CD14-positive monocyte (primary cell): ENCODE measurements around the gene LRP1B. TPM values are rescaled to one million over a fixed set of nuclear protein-coding genes. Genes with fewer than 3 reads are reported as not detected.

Experiments used
- DNase-seq, 3 donors: peaks; one replicate each; pipeline ENCODE4 v3.0.0-alpha.2; 2011 to 2022
- H2AFZ ChIP-seq: 2 replicates; pipeline ENCODE4 v1.6.0; 2012; ENCODE audit warnings: mild to moderate bottlenecking, low read depth, low read length, inconsistent platforms; ENCODE audit not compliant: insufficient read depth, poor library complexity, severe bottlenecking
- H3K27ac ChIP-seq, 2 donors: 1 replicate in 1 of 2; 2 replicates in 1 of 2; pipeline ENCODE4 v1.5.1; 2012 to 2013; ENCODE audit warnings: low read length in 2 of 2, control low read depth in 1 of 2, inconsistent platforms in 1 of 2, low read depth in 1 of 2, mild to moderate bottlenecking in 1 of 2
- H3K27me3 ChIP-seq, 2 donors: one replicate each; pipeline versions ENCODE4 v1.6.0 to v1.6.1; 2011 to 2013; ENCODE audit warnings: low read length in 2 of 2; ENCODE audit not compliant: control insufficient read depth in 2 of 2, insufficient read depth in 2 of 2
- H3K36me3 ChIP-seq, 2 donors: replicated peaks in 1 of 2; 1 replicate in 1 of 2; 2 replicates in 1 of 2; pipeline versions ENCODE4 v1.5.1 to v1.6.1; 2012 to 2013; ENCODE audit warnings: low read length in 2 of 2, control low read depth in 1 of 2, inconsistent platforms in 1 of 2, mild to moderate bottlenecking in 1 of 2; ENCODE audit not compliant: insufficient read depth in 2 of 2, control insufficient read depth in 1 of 2
- H3K4me1 ChIP-seq, 2 donors: 1 replicate in 1 of 2; 2 replicates in 1 of 2; pipeline versions ENCODE4 v1.5.1 to v1.6.1; 2012 to 2013; ENCODE audit warnings: low read length in 2 of 2, control low read depth in 1 of 2, inconsistent platforms in 1 of 2, mild to moderate bottlenecking in 1 of 2, moderate library complexity in 1 of 2; ENCODE audit not compliant: insufficient read depth in 2 of 2, control insufficient read depth in 1 of 2
- H3K4me2 ChIP-seq: replicated peaks from 2 replicates; pipeline ENCODE3; 2012; ENCODE audit warnings: low read length, moderate library complexity, mild to moderate bottlenecking; ENCODE audit not compliant: poor library complexity, severe bottlenecking; ENCODE audit errors: extremely low read depth
- H3K4me3 ChIP-seq, 3 experiments: fragments of 200-600 bp in 1 of 3; sonication (generic) in 1 of 3; replicated peaks in 1 of 3; 1 replicate in 2 of 3; 2 replicates in 1 of 3; pipeline ENCODE4 v1.5.1; 2011 to 2013; ENCODE audit warnings: low read length in 3 of 3, mild to moderate bottlenecking in 3 of 3, control low read depth in 2 of 3, low read depth in 2 of 3, inconsistent platforms in 1 of 3, moderate library complexity in 1 of 3
- H3K79me2 ChIP-seq: 2 replicates; pipeline ENCODE4 v1.6.0; 2012; ENCODE audit warnings: mild to moderate bottlenecking, control low read depth, inconsistent platforms, low read length, moderate library complexity; ENCODE audit not compliant: insufficient read depth
- H3K9ac ChIP-seq: 2 replicates; pipeline ENCODE4 v1.6.0; 2017; ENCODE audit warnings: low read length, mild to moderate bottlenecking; ENCODE audit not compliant: insufficient read depth, poor library complexity, severe bottlenecking
- H3K9me3 ChIP-seq, 2 donors: replicated peaks in 1 of 2; 1 replicate in 1 of 2; 2 replicates in 1 of 2; pipeline versions ENCODE4 v1.5.1 to v1.6.1; 2012 to 2013; ENCODE audit warnings: low read length in 2 of 2, control low read depth in 1 of 2; ENCODE audit not compliant: control insufficient read depth in 1 of 2, insufficient read depth in 1 of 2
- H4K20me1 ChIP-seq: 2 replicates; pipeline ENCODE4 v1.6.0; 2012; ENCODE audit warnings: mild to moderate bottlenecking, low read length, control low read depth, moderate library complexity; ENCODE audit not compliant: insufficient read depth
- H3K27ac Mint-ChIP-seq, 7 donors: one replicate each; pipeline ENCODE4 v1.8.0; 2020; ENCODE audit warnings: mild to moderate bottlenecking in 7 of 7, mixed read lengths in 7 of 7, moderate library complexity in 6 of 7, inconsistent platforms in 2 of 7
- H3K27me3 Mint-ChIP-seq, 3 donors: one replicate each; pipeline ENCODE4 v1.8.0; 2021 to 2022; ENCODE audit warnings: low read depth in 3 of 3, mild to moderate bottlenecking in 3 of 3, mixed read lengths in 3 of 3, moderate library complexity in 3 of 3, inconsistent platforms in 1 of 3
- H3K36me3 Mint-ChIP-seq, 2 donors: one replicate each; pipeline ENCODE4 v1.8.0; 2020; ENCODE audit warnings: mixed read lengths in 2 of 2, inconsistent platforms in 1 of 2, mild to moderate bottlenecking in 1 of 2
- H3K4me1 Mint-ChIP-seq: one replicate; pipeline ENCODE4 v1.8.0; 2020; ENCODE audit warnings: mild to moderate bottlenecking, mixed read lengths
- H3K4me3 Mint-ChIP-seq, 2 donors: one replicate each; pipeline ENCODE4 v1.8.0; 2020; ENCODE audit warnings: mild to moderate bottlenecking in 2 of 2, mixed read lengths in 2 of 2, moderate library complexity in 1 of 2
- H3K9me3 Mint-ChIP-seq, 7 donors: one replicate each; pipeline ENCODE4 v1.8.0; 2020 to 2022; ENCODE audit warnings: mixed read lengths in 7 of 7, mild to moderate bottlenecking in 6 of 7, moderate library complexity in 6 of 7, inconsistent platforms in 2 of 7
- WGBS: methylation state at CpG from one replicate; pipeline ENCODE4 v1.1.5; 2013; ENCODE audit warnings: missing lambda C conversion rate; ENCODE audit not compliant: insufficient coverage; 5-methylcytosine and 5-hydroxymethylcytosine counted together
- intact Hi-C, 2 donors: fragments of 100-400 bp; cut with micrococcal nuclease; formaldehyde crosslinking; loops; one replicate each; pipeline versions ENCODE4 v1.15.0 to v1.15.1; 2023
- polyA plus RNA-seq, 3 donors: library from polyadenylated mRNA; depleted of rRNA in 1 of 3; unstranded in 2 of 3; stranded (reverse) in 1 of 3; fragments of 300-500 nt in 2 of 3; fragments of >200 nt in 1 of 3; fragmentation: Illumina TruSeq in 2 of 3; gene quantifications; 1 replicate in 2 of 3; 2 replicates in 1 of 3; pipeline ENCODE4 v1.2.3, GENCODE V29; 2012 to 2021
- TF ChIP-seq, protein P1 (sequence below): fragments of 200-600 bp; IDR thresholded peaks from one replicate; pipeline ENCODE4 v1.8.0; 2022; ENCODE audit warnings: antibody characterized with exemption, mild to moderate bottlenecking

LRP1B gene
- polyA plus RNA-seq, 3 donors: not detected

DNA sequence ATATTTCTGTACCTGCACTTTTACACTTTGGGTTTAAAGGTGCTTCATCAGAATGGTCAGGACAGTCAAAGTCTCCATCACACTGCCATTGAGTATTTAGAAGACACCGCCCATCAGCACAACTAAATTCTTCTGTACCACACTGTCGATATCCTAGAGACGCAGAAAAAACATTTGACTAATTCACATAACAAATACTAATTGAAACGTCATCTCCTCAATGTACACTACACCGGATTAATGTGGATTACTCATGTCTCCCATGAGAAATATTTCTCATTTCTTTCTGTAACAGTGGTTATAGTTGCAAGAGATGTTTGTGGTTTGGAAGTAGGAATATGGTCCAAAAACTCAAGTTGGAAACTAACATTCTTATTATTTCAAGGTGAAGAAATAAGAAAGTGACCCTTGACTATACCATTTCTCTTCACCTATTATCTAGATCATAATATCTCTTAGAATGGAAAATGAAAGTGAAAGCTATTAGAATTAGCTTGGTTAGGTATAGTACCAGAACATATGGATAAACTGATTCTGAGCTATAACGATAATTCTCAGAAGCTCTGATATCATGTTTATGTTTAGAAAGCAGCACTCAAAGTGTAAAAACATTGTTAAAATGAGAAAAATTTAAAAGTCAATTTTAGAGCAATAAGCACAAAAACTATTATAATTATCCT is 1627.7 kb downstream of the LRP1B start:
- TF ChIP-seq, protein P1, sequence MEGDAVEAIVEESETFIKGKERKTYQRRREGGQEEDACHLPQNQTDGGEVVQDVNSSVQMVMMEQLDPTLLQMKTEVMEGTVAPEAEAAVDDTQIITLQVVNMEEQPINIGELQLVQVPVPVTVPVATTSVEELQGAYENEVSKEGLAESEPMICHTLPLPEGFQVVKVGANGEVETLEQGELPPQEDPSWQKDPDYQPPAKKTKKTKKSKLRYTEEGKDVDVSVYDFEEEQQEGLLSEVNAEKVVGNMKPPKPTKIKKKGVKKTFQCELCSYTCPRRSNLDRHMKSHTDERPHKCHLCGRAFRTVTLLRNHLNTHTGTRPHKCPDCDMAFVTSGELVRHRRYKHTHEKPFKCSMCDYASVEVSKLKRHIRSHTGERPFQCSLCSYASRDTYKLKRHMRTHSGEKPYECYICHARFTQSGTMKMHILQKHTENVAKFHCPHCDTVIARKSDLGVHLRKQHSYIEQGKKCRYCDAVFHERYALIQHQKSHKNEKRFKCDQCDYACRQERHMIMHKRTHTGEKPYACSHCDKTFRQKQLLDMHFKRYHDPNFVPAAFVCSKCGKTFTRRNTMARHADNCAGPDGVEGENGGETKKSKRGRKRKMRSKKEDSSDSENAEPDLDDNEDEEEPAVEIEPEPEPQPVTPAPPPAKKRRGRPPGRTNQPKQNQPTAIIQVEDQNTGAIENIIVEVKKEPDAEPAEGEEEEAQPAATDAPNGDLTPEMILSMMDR: no peak
- Histone ChIP-seq H4K20me1 (no peaks in the 10 kb centered on the region), H3K27ac (no peak overlapping the region), H3K4me2 (no peak overlapping the region), H3K36me3 (no peaks in the 10 kb centered on the region), H3K4me1 (no peaks in the 10 kb centered on the region), H2AFZ (no peak overlapping the region), H3K79me2 (no peaks in the 10 kb centered on the region), H3K9me3 (no peaks in the 10 kb centered on the region), H3K27me3 (no peaks in the 10 kb centered on the region), H3K9ac (no peak overlapping the region), H3K4me3 (no peak overlapping the region)
- no peak for DNase-seq
- 94% methylated on average over 3 of the region's 6 CpGs for WGBS
- Mint-ChIP-seq H3K27ac (no peak overlapping the region), H3K36me3 (no peaks in the 10 kb centered on the region), H3K9me3 (peaks cover 0 to 2% (median 0%) of the 10 kb centered on the region in 7 donors), H3K4me3 (no peak overlapping the region), H3K27me3 (no peaks in the 10 kb centered on the region), H3K4me1 (no peaks in the 10 kb centered on the region)
- intact Hi-C loops: no loop called here

DNA sequence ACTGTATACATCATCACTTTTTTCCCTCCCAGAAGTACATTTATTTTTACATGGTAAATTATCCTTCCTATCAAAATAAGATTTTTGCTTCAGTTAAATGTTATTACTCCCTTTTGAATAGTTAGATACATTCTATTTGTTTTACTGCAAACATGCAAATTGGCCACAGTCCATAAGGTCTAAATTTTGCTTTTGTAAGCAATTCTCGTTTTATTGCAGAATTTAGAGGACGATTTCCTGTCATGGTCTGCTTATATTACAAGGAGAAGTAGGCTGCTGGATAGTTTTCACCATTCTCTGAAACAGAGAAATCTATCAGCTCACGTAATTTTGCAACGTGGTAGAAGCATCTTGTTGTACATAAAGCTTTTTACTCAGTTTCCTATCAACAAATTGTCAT is 1632.5 kb downstream of the LRP1B start:
- no peaks in the 10 kb centered on the region for H3K4me1 Mint-ChIP-seq
- no peaks in the 10 kb centered on the region for H3K36me3 Mint-ChIP-seq
- no peak overlapping the region for H3K4me2 ChIP-seq
- H3K79me2 ChIP-seq: no peaks in the 10 kb centered on the region
- no peaks in the 10 kb centered on the region for H3K4me1 ChIP-seq
- TF ChIP-seq, protein P1: no peak
- H3K9me3 Mint-ChIP-seq: peaks cover 0 to 1% (median 0%) of the 10 kb centered on the region in 7 donors
- no CpG with 5 or more reads among the region's 4 CpGs for WGBS
- no peak overlapping the region for H3K4me3 Mint-ChIP-seq
- H3K27ac Mint-ChIP-seq: no peak overlapping the region
- no peak overlapping the region for H2AFZ ChIP-seq
- no peak overlapping the region for H3K4me3 ChIP-seq
- intact Hi-C loops: no loop called here
- H3K9ac ChIP-seq: no peak overlapping the region
- no peaks in the 10 kb centered on the region for H3K36me3 ChIP-seq
- H3K27ac ChIP-seq: no peak overlapping the region
- DNase-seq: no peak
- no peaks in the 10 kb centered on the region for H3K27me3 Mint-ChIP-seq
- no peaks in the 10 kb centered on the region for H4K20me1 ChIP-seq
- H3K27me3 ChIP-seq: no peaks in the 10 kb centered on the region
- no peaks in the 10 kb centered on the region for H3K9me3 ChIP-seq
